Measurements from ENCODE around the gene RPL35. TPM values are rescaled to one million over a fixed set of nuclear protein-coding genes. Genes with fewer than 3 reads are reported as not detected.

Gene RPL35
- total RNA-seq (2014; rRNA removed; shearing (Covaris generic)) = 2,941 and 5,977 TPM in 2 replicates

DNA sequence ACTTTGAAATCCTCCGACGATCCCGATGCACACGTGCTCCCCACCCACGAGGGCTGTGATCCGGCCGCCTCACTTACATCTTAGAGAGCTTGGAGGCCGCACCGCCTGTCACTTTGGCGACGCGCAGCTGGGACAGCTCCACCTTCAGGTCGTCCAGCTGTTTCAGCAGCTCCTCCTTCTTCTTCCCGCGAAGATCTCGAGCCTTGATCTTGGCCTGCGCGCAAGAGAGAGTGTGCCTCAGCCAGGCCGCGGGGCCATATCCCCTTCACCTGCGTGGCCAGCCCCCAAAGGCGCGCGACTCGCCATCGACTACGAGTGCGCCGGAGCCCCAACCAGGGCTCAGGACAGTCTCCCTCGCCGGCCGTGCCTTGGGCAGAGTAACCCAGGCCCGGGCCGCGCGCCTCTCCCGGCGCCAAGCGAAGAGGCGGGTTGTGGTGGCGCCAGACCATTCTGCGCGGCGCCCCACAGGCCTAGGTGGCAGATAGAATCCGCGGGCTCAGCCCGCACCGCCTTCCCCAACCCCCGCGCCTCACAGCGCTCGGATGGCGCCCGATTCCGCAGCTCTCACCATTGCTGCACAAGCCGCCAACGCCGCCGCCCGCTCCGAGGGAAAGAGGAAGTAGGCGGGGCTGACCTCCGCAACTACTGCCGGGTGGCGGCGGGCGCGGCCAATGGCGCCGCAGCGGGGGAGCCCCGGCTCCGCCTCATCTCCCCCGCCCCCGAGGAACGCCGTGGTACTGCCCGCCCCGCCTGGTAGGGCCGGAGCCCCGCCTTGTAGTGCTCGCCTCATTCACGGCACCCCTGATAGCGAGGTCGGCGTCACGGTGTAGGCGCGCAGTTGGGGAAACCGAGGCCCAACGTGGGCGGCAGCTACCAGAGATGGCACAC, at the start of gene RPL35, which contains the start of gene ARPC5L:
RPL35 (minus strand) TSS at position 616 of the 888 bp plus-strand sequence; CDS start at position 571, 45 bp downstream.
ARPC5L (plus strand) TSS at position 789 of the 888 bp plus-strand sequence. CDS start 7,161 bp downstream, outside the sequence.
- peak; percentile 92 for DNase-seq (ENCODE audit: low spot score)

DNA sequence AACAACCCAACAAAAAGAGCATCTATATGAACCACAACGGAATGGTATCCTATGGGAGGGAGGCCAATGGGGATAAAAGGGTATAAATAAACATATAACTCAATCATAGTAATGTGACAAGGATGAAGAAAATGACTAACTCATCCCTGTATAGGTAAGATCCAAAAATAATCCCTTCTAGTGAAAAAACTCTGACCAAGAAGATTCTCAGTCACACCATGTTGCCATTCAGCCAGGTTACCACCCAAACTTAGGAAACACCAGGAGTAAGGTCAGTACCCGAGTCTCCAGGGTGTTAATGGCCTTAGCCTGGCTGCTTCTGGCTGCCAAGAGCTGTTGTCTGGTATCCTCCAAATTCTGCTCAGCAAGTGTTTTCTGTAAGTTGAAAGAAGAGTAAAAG, 46.3 kb upstream of the RPL35 start:
- DNase-seq (ENCODE audit: low spot score) = no peak

DNA sequence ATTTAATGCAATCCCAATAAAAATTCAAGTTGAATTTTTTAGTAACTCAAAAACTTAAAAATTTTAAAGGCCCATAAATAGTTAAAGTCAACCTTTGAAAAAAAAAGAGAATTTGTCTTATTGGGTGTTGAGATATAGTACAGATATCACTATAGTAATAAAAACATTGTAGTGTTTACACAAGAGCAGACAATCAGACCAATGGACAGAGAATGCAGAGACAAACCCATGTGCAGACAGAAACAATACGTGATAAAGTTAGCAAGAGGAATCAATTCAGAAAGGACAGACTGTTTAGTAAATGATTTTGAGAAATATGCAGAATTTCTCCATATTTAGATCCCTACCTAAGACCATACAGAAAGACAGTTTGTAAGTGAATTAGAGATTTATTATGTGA, 45.2 kb upstream of the RPL35 start:
- DNase-seq (ENCODE audit: low spot score) = no peak

DNA sequence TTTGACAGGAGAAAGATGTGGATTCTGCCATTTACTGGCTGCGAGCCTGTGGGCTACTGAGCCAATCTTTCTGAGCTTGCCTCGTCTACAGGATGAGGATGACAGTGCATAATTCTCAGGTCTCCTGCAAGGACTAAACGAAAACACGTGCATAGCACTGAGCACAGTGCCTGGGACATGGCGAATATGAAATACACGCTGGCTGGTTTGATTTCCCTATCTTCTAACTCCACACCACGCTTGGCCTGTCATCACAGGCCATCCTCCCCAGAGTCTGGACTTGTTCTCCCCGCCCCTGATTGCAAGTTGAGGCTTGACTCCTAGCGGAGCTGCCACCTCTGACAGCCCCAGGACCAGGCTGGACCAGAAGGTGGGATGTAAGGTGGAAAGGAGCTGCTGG, 38.1 kb upstream of the RPL35 start:
- DNase-seq (ENCODE audit: low spot score) = no peak

DNA sequence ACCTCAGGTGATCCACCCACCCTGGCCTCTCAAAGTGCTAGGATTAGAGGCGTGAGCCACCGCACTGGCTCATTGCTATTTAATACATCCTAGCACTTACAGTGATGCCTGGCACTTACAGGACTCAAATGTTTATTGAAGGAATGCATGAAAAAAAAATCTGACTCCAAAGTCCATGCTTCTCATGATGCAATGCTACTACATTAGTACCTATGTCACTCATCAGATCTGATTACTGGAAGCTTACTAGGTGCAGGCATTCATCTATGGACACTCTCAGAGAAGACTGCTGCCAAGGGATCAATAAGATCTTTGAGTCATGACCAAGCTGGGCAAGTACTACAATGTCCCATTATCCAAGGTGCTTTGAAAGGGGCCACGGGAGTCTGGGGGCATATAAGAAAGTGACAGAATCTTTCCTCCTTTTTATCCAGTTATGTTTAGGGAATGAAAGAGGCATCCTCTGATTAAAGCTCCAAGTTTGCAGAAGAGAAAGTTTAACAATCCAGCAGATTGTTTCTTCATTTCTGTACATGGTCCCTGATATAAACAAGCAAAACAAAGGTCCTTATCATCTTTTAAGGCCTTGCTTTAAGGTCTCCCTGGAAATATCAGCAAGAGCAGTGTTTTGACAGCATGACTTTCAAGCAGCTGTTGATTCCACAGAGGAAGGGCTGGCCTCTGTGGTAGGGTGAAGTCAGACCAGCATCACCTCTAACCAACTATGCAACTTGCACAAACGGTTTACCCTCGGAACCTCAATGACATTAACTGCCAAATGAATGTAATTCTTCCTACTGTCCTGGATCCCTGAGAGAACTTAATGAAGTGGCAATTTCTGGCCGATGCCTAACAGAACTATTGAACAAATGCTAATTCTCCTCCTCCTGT, 36.1 kb upstream of the RPL35 start:
- DNase-seq (ENCODE audit: low spot score) = no peak

DNA sequence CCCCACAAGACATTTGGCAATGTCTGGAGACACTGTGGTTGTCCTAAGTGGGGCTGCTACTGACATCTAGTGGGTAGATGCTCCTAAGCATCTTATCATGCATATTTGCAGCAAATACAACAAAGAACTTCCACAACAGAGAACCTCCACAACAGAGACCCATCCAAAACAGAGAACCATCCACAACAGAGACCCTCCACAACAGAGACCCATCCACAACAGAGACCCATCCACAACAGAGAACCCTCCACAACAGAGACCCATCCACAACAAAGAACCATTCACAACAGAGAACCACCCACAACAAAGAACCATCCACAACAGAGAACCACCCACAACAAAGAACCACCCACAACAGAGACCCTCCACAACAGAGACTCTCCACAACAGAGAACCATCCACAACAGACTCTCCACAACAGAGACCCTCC, 33.0 kb upstream of the RPL35 start:
- peak; percentile 41 for DNase-seq (ENCODE audit: low spot score)

DNA sequence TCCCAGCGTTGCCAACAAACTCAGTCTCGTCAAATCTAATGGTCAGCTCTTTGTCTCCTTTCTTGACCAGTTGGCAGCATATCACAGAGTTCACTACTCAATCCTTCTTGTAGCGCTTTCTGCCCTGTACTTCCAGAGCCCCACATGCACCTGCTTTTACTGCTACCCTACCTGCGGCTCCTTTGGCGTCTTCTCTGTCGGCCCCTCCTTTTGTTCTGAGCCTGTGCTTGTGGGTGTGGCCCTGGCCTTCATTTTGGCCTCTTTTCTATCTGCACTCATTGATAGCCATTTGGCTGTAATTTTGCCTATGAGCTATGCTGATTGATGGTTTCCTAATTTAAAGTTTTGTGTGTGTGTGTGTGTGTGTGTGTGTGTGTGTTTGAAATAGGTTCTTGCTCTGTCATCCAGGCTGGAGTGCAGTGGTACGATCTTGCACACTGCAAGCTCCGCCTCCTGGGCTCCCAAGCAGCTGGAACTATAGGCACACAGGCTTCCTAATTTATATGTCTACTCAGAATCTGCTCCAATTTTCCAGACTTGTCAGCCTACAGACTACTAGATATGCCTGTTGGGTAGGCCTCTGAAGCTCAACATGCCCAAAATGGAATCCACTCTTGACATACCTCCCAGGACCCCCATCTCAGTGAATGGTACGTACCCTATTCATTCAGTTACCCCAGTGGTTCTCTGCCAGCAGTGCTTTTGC, 32.4 kb upstream of the RPL35 start:
- no peak for DNase-seq (ENCODE audit: low spot score)

DNA sequence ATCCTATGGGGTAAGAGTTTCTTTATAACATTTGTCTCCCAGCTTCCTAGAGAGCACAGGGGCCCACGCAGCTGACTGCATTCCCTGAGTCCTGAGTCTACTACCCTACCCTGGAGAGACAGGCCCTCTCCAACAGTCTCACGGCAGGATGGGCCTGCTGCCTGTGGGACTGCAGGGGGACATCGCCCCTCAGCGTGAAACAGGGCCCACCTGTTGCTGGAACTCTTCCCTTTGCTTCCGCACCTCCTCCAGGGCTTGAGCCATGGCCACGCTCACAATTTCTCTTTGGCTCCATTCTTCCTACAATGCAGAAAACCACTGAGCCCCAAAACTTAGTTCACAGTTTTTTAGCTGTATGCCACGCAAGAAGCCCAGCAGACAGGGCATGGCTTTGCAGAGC, 28.4 kb upstream of the RPL35 start:
- DNase-seq (ENCODE audit: low spot score) = no peak

DNA sequence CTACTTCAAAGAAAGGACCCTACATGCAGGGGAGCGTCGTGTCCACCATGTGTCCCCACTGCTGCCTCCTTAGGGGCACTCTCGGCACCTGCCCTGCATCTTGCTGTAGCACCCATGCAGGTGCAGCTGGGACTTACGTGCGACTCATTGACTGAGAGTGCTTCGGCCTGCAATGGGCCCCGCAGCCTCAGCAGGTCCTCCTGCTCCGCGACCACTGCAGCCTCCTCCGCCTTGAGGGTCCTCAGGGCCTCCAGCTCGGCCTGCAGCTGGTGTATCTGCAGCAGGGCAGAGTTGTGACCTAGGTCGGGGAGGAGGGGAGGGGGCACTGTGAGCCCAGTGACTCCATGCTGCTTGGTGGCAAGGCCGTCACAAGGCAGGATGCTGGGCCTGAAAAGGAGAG, 27.2 kb upstream of the RPL35 start:
- DNase-seq (ENCODE audit: low spot score) = no peak

DNA sequence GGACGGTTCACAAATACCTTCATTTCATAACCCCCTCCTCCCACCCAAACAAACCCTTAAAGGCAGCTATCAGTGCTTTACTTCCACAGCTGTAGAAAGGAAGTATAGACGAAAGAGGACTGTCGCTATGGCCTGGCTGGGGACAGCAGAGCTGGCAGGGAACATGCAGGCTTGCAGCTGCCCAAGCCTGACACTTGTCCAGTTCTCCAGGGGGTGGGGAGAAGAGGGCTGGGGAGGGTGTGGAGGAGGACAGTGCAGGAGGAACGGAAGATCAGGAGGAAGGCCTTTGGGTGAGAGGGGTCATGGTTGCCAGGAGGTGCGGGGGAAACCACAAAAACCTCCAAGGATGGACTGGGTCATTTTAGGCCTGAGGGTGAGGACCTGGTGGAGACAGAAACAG, 26.1 kb upstream of the RPL35 start:
- DNase-seq (ENCODE audit: low spot score) = no peak

DNA sequence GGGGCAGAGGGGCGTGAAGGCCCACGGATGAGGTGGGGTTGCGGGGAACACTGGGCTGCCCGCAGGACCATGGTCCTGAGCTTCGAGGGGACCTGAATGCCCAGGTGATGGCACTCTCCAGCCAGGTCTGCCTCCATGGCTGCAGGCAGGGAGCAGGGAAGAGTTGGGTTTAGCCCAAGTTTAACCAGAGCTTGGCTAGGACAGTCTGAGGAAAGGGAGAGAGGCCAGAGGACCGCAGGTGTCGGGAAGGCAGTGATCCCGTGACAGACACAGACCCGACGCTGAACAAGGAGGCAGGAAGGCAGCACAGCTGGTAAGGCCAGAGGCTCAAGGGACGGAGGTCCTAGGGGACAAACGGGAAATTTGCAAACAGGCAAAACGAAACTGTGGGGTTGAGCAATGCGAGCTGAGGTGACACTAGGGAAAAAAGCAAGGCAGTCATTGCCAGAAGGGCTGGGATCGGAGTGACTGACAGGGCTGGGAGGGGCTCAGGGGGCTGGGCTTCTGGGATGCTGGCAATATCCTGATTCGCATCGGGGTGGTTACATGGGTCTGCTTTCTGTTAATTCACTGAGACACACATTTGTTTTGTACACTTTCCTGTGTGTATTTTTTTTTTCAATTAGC, 25.2 kb upstream of the RPL35 start:
- no peak for DNase-seq (ENCODE audit: low spot score)

DNA sequence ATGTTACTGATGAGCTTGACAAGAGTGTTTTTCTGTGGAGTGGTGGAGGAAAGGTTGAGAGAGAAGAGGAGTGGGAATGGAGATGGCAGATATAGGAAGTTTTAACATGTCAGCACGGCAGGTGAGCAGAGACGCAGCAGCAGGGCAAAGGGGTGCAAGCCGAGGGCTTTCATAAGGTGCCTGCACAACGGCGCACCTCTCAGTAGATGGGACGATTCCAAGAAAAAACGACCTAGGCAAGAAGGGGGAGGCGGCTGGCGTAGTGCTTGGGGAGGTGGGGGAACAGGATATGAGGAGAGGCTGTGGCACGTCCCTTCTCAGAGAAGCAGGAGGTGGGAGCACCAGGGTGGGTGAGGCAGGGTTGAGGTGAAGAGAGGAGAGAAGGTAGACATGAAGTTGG, 24.7 kb upstream of the RPL35 start:
- no peak for DNase-seq (ENCODE audit: low spot score)

DNA sequence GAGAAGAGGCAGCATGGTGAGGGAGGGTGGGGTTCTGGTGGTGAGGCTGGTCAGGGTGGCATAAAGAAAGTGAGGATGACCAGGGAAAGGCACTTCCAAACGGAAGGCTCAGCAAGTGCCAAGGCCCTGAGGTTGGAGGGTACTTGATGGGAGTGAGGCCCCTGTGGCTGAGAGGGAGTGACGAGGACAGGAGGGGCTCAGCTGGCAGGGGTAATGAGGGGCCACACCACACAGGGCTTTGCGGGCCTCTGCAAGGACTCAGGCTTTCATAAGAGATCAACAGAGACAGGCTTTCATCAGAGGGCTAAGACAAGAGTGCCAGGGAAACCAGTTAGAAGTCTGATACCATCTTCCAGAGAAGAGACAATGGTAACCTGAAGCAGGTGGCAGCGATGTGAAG, 23.8 kb upstream of the RPL35 start:
- DNase-seq (ENCODE audit: low spot score) = no peak

DNA sequence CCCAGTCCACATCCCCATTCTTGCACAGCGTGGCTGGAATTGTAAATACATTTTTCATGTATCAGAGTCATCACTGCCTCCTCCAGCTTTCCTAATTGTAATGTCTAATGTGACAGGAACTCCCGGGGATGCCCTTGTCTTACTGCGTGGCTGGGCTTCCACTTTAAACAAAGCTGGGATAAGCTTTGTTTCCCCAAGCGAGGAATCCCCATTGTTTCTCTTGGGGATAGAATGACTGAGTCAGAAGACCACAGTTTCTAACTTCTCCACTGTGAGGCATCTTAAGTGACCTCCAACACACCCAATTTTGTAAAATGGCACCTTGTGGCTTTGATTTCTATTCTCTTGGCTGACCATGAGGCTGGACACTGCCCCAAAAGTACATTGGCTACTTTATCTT, 22.6 kb upstream of the RPL35 start:
- no peak for DNase-seq (ENCODE audit: low spot score)

DNA sequence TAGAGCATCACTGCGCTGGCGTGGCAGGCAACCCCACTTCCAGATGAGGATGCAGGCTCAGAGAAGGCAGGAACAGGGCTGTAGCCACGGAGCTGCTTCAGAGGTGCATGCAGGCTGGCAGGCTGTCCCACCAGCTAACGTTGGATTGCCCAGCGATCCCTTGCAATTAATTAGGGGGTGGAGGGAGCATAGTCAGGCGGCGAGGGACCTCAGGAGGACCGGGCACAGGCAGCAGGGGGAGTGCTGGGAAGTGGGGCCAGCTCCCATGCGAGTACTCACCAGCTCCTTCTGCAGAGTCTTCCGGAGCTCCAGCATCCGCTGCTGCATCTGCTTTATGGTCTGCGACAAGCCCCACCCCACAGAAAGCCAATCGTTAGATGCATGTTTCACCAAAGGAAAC, 20.5 kb upstream of the RPL35 start:
- no peak for DNase-seq (ENCODE audit: low spot score)

DNA sequence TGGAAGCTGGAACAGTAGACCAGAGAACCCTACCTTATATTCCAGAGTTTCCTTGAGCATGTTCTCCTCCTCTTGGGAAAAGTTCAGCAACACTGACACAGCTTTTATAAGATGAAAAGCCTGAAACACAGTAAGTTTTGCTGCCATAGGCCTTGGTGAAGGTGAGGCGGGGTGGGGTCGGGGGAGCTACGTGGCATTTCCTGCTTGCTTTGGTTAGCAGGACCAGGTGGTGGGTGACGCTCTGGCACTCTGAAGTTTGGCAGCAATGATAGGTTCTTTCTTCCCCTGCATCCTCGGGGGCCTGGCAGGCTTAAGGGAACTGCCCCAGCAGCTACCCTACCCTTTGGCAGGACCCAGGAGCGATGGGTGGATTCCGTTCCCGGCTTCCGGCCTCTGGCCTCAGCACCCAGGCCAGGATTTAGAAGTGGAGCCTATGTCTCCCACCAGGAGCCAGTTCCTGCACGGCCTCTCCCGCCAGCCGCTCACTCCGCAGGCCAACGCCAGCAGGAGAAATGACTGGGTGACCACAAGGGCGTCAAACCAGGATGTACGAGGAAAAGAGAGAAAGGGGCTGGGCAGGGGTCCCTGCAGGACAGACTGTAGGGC, 19.5 kb upstream of the RPL35 start:
- DNase-seq (ENCODE audit: low spot score) = no peak

DNA sequence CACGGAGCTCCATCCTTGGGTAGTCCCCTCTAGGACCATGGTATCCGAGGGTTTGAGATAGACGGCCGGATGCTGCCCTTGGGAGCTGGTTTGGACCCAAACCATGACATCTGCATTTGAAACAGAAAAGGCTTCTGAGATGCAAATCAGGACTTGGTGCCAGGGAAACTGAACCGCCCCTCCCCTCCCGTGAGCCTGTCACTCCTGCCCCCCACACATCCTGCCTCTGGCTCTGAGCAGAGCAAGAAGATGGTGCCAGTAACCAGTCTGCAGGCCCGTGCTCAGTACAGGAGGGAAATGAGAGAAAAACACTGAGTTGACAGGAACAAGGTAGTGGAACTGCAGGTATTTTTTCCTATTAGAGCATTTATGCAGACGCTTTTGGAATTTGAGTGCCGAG, 18.7 kb upstream of the RPL35 start:
- DNase-seq (ENCODE audit: low spot score) = no peak

DNA sequence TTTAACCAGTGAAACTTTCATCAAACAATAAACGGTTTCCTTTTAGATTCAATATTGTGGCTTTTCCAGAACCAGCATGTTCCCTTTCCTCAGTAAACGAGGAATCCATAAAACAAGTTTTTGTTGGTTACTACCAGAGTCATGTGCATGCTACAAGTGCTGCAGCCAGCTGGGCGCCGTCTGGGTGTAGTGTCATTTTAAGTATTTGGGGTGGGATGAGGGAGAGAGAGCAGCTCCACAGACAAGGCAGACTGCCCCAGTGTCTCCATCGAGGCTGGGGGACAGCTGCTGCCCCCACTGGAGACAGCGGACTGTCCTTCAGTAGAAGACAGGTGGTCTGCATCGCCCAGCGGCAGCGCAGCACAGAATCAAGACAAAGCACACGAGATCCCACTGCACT, 17.5 kb upstream of the RPL35 start:
- no peak for DNase-seq (ENCODE audit: low spot score)

DNA sequence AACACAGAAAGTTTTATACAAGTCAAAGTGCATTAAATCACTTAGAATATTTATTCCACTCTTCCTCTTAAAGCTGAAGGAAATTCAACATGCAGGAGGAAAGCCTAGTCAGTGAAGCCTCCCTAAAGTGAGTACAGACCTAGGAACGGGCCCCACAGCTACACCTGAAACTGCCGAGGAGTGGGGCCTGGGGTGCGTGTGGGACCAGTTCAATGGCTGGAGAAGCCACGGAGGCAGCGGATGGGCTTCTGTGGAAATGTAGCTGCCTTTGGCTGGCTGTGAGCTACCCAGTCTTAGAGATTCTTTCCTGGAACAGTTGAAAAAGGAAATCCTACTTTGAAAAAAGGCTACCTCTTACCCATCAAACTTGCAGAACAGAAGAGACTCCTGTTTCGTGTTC, 16.8 kb upstream of the RPL35 start:
- DNase-seq (ENCODE audit: low spot score) = no peak

DNA sequence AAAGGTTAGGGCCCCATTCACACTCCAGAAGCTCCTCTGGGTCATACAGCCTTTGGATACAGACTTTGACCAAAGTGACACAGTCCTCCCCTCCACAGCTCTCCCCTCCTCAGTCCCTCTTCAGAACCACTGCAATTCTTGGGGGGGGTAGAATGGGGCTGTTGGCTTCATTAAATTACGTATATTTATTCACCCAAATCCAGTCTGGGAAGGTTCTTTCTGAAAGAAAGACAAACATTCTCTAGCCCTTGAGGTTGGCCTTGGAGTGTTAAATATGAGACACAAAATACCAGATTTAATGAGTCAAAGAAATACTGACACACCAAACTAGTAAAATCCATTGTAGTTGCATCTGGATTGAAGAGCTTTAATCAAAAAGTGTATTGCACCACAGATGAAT, 16.3 kb upstream of the RPL35 start:
- no peak for DNase-seq (ENCODE audit: low spot score)
